ENCODE results near the gene UBXN7.
"Not testable (repeated sequence)": the region's sequence is repeated elsewhere in the genome, so short reads cannot be mapped to it uniquely, and the experiment has no call there.

GRCh38 chr3:196387941-196388340 lies 44.3 kb downstream of the UBXN7 start:
- TF ChIP-seq ZNF830 (tag by site-specific recombination; IDR thresholded peaks at IDR 0.05; ENCODE audit: low read depth); MYNN (tag by site-specific recombination; IDR thresholded peaks at IDR 0.05; ENCODE audit: borderline replicate concordance); MZF1 (tag by site-specific recombination; IDR thresholded peaks at IDR 0.05; ENCODE audit: borderline replicate concordance); ZNF560 (tag by site-specific recombination; IDR thresholded peaks at IDR 0.05; ENCODE audit: borderline replicate concordance); REPIN1 (tag by site-specific recombination; IDR thresholded peaks at IDR 0.05; ENCODE audit: low read depth); CTCF (tag by site-specific recombination; IDR thresholded peaks at IDR 0.05); ZBTB49 (tag by site-specific recombination; IDR thresholded peaks at IDR 0.05; ENCODE audit: low read depth); ZNF155 (tag by site-specific recombination; IDR thresholded peaks at IDR 0.05); BCL11B (tag by site-specific recombination; IDR thresholded peaks at IDR 0.05; ENCODE audit: low read depth); ZBTB11 (tag by site-specific recombination; conservative IDR thresholded peaks at IDR 0.05; ENCODE audit: low read depth); PBX3 (CRISPR knock-in tag; IDR thresholded peaks at IDR 0.05); ZNF24 (tag by site-specific recombination; IDR thresholded peaks at IDR 0.05); ATF2 (tag by site-specific recombination; IDR thresholded peaks at IDR 0.05; ENCODE audit: low read depth); REST (tag by site-specific recombination; IDR thresholded peaks at IDR 0.05): not testable (repeated sequence)

Data from HEK293 (cell line).